ENCODE measurements around the gene KCNJ6. TPM values are rescaled to one million over a fixed set of nuclear protein-coding genes. Genes with fewer than 3 reads are reported as not detected.

The KCNJ6 gene
- total RNA-seq, 1 experiment from 2014 or later, result not detected

DNA sequence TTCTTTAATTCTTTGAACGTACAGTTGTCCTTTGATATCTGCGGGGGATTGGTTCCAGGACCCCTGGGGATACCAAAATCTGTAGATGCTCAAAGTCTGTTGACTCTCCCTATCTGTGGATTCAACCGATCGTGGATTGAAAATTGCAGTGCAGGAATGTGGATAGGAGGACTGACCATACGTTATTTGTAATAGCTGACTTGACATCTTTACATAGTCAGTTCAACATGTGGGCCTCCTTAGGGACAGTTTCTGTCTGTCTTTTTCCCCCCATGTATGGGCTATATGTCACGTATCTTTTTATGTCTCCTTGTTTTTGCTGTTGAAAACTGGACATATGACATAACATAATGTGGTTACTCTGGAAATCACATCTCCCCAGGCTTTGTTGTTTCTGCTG is 344.8 kb downstream of the KCNJ6 start:
- H4K20me1 ChIP-seq (ENCODE audit: insufficient read depth), result no peaks in the 10 kb centered on the region
- no peaks in the 10 kb centered on the region for H3K36me3 ChIP-seq (ENCODE audit: control insufficient read depth in 1 of 2, insufficient read depth in 2 of 2, low read length in 2 of 2)
- intact Hi-C loops (cut with micrococcal nuclease), result no loop called here
- DNase-seq (ENCODE audit: low read depth, low spot score), result no peak
- no peaks in the 10 kb centered on the region for H3K9me2 ChIP-seq (ENCODE audit: insufficient read depth)
- no peak overlapping the region for H3K4me2 ChIP-seq (ENCODE audit: low read length)
- no TSS peak for BruUV-seq (replicated peaks)
- H2AFZ ChIP-seq (ENCODE audit: low read depth, low read length, poor library complexity, severe bottlenecking), result no peak overlapping the region
- ChIA-PET CTCF (no interaction called here), POLR2A (no interaction called here), RAD21 (ENCODE audit: low non-redundant PET in 1 of 2, low total read pairs in 2 of 2, uncharacterized antibody in 2 of 2, unreplicated experiment in 2 of 2) (no interaction called here)
- H3K27me3 ChIP-seq (ENCODE audit: insufficient read depth, low read length), result no peaks in the 10 kb centered on the region
- no peaks in the 10 kb centered on the region for H3K4me1 ChIP-seq (ENCODE audit: control insufficient read depth in 1 of 2, insufficient read depth in 2 of 2, low read length in 2 of 2)
- TF ChIP-seq, protein P1, sequence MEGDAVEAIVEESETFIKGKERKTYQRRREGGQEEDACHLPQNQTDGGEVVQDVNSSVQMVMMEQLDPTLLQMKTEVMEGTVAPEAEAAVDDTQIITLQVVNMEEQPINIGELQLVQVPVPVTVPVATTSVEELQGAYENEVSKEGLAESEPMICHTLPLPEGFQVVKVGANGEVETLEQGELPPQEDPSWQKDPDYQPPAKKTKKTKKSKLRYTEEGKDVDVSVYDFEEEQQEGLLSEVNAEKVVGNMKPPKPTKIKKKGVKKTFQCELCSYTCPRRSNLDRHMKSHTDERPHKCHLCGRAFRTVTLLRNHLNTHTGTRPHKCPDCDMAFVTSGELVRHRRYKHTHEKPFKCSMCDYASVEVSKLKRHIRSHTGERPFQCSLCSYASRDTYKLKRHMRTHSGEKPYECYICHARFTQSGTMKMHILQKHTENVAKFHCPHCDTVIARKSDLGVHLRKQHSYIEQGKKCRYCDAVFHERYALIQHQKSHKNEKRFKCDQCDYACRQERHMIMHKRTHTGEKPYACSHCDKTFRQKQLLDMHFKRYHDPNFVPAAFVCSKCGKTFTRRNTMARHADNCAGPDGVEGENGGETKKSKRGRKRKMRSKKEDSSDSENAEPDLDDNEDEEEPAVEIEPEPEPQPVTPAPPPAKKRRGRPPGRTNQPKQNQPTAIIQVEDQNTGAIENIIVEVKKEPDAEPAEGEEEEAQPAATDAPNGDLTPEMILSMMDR (IDR thresholded peaks at IDR 0.05 in 2 of 3, conservative IDR thresholded peaks at IDR 0.05 in 1 of 3; ENCODE audit: borderline replicate concordance in 1 of 3, insufficient read depth in 1 of 3, low read depth in 2 of 3, low read length in 2 of 3), result no peak
- TF ChIP-seq CEBPB (IDR thresholded peaks at IDR 0.05; ENCODE audit: low read depth) (no peak), RAD21 (IDR thresholded peaks at IDR 0.05; ENCODE audit: low read depth) (no peak), SIN3A (IDR thresholded peaks at IDR 0.05; ENCODE audit: low read depth) (no peak), POLR2AphosphoS5 (IDR thresholded peaks at IDR 0.05; ENCODE audit: low read depth, low read length) (no peak), JUND (IDR thresholded peaks at IDR 0.05) (no peak), SP1 (IDR thresholded peaks at IDR 0.05; ENCODE audit: low read depth) (no peak), CBX3 (IDR thresholded peaks at IDR 0.05; ENCODE audit: low read depth) (no peak), SRF (IDR thresholded peaks at IDR 0.05; ENCODE audit: low read depth) (no peak), TCF7L2 (IDR thresholded peaks at IDR 0.05; ENCODE audit: borderline replicate concordance, extremely low read depth, insufficient read depth, insufficient read length) (no peak), ZNF274 (IDR thresholded peaks at IDR 0.05; ENCODE audit: low read depth, low read length) (no peak), POLR2A (IDR thresholded peaks at IDR 0.05; ENCODE audit: borderline replicate concordance, extremely low read depth, insufficient read depth, insufficient read length) (no peak), ZFX (IDR thresholded peaks at IDR 0.05) (no peak), YY1 (IDR thresholded peaks at IDR 0.05; ENCODE audit: extremely low read depth, insufficient replicate concordance, low read depth, low read length) (no peak), FOSL1 (IDR thresholded peaks at IDR 0.05; ENCODE audit: low read depth) (no peak)
- TF ChIP-seq, protein P2, sequence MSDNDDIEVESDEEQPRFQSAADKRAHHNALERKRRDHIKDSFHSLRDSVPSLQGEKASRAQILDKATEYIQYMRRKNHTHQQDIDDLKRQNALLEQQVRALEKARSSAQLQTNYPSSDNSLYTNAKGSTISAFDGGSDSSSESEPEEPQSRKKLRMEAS (IDR thresholded peaks at IDR 0.05), result no peak
- TF ChIP-seq, protein P3, sequence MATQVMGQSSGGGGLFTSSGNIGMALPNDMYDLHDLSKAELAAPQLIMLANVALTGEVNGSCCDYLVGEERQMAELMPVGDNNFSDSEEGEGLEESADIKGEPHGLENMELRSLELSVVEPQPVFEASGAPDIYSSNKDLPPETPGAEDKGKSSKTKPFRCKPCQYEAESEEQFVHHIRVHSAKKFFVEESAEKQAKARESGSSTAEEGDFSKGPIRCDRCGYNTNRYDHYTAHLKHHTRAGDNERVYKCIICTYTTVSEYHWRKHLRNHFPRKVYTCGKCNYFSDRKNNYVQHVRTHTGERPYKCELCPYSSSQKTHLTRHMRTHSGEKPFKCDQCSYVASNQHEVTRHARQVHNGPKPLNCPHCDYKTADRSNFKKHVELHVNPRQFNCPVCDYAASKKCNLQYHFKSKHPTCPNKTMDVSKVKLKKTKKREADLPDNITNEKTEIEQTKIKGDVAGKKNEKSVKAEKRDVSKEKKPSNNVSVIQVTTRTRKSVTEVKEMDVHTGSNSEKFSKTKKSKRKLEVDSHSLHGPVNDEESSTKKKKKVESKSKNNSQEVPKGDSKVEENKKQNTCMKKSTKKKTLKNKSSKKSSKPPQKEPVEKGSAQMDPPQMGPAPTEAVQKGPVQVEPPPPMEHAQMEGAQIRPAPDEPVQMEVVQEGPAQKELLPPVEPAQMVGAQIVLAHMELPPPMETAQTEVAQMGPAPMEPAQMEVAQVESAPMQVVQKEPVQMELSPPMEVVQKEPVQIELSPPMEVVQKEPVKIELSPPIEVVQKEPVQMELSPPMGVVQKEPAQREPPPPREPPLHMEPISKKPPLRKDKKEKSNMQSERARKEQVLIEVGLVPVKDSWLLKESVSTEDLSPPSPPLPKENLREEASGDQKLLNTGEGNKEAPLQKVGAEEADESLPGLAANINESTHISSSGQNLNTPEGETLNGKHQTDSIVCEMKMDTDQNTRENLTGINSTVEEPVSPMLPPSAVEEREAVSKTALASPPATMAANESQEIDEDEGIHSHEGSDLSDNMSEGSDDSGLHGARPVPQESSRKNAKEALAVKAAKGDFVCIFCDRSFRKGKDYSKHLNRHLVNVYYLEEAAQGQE (IDR thresholded peaks at IDR 0.05; ENCODE audit: low read depth), result no peak
- TF ChIP-seq, protein P4, sequence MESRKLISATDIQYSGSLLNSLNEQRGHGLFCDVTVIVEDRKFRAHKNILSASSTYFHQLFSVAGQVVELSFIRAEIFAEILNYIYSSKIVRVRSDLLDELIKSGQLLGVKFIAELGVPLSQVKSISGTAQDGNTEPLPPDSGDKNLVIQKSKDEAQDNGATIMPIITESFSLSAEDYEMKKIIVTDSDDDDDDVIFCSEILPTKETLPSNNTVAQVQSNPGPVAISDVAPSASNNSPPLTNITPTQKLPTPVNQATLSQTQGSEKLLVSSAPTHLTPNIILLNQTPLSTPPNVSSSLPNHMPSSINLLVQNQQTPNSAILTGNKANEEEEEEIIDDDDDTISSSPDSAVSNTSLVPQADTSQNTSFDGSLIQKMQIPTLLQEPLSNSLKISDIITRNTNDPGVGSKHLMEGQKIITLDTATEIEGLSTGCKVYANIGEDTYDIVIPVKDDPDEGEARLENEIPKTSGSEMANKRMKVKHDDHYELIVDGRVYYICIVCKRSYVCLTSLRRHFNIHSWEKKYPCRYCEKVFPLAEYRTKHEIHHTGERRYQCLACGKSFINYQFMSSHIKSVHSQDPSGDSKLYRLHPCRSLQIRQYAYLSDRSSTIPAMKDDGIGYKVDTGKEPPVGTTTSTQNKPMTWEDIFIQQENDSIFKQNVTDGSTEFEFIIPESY (IDR thresholded peaks at IDR 0.05; ENCODE audit: extremely low read depth, insufficient replicate concordance, low read length), result no peak
- no peaks in the 10 kb centered on the region for H3K9me3 ChIP-seq (ENCODE audit: control insufficient read depth in 1 of 2, insufficient read depth in 1 of 2, low read depth in 1 of 2, low read length in 2 of 2)
- ATAC-seq, result no peak
- no peak overlapping the region for H3K27ac ChIP-seq (ENCODE audit: low read depth, low read length)
- H3K9ac ChIP-seq (ENCODE audit: low read length), result no peak overlapping the region
- H3K4me3 ChIP-seq (replicated peaks in 1 of 2; ENCODE audit: low read depth in 1 of 2, low read length in 2 of 2), result no peak overlapping the region
- H3K79me2 ChIP-seq (ENCODE audit: insufficient read depth, low read length), result no peaks in the 10 kb centered on the region

All from HCT116 (cell line).